H7 (cell line): ENCODE measurements around the gene LRCOL1. TPM values are rescaled to one million over a fixed set of nuclear protein-coding genes. Genes with fewer than 3 reads are reported as not detected.

ENCODE experiments used
- DNase-seq: peaks from one replicate; pipeline ENCODE4 v3.0.0; 2012
- H3K27me3 ChIP-seq: 2 replicates; pipeline ENCODE4 v1.6.0; 2011; ENCODE audit warnings: mild to moderate bottlenecking, low read length; ENCODE audit not compliant: control insufficient read depth, insufficient read depth
- H3K36me3 ChIP-seq: replicated peaks from 2 replicates; pipeline ENCODE4 v1.5.1; 2011; ENCODE audit warnings: low read length; ENCODE audit not compliant: control insufficient read depth, insufficient read depth
- H3K4me3 ChIP-seq: 2 replicates; pipeline ENCODE4 v1.5.1; 2011; ENCODE audit warnings: low read depth, mild to moderate bottlenecking, control low read depth, low read length, moderate library complexity; ENCODE audit not compliant: insufficient read depth
- total RNA-seq: library from RNA; depleted of rRNA; stranded (reverse); fragments of >200 nt; shearing (Covaris generic); gene quantifications from 2 replicates; pipeline ENCODE4 v1.2.3, GENCODE V29; 2014; rRNA removed

Gene LRCOL1
- total RNA-seq, 1 experiment from 2014 or later: not detected

DNA sequence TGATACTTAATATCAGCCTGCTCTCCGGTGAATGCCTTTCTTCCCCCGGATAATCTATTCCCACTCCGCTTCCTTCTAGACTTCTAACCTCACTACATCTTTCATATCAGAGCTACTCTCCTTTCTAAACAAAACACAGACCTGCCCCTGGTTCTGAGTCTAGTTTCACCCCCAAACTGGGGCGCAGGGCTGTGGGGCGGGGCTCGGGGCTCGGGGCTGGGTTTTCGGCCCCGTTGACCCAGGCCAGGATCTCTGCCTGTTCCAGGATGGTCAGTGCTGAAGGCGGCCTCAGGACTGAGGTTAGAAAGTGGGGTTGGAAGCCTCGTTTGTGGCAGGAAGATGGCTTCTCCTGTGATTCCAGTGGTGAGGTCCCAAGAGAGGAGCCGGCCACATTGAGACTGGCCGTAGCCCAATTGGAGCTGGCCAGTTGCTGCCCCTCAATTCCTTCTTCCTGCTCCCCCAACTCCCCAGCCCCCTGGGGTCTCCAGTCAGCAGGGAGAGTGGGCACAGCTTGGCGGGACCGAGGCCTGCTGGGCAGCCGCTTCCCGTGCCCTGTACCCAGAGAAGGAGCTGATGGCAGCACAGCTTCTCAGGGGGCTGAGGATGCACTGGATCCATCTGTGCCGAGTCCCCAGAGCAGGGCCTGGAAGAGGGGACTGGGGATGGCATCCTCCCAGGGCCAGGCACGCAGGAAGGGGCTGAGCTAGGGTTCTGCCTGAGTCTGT, 52.9 kb downstream of the LRCOL1 start:
- H3K4me3 ChIP-seq: no peak overlapping the region
- H3K36me3 ChIP-seq: no peaks in the 10 kb centered on the region
- peaks cover 6% of the 10 kb centered on the region for H3K27me3 ChIP-seq
- no peak for DNase-seq

DNA sequence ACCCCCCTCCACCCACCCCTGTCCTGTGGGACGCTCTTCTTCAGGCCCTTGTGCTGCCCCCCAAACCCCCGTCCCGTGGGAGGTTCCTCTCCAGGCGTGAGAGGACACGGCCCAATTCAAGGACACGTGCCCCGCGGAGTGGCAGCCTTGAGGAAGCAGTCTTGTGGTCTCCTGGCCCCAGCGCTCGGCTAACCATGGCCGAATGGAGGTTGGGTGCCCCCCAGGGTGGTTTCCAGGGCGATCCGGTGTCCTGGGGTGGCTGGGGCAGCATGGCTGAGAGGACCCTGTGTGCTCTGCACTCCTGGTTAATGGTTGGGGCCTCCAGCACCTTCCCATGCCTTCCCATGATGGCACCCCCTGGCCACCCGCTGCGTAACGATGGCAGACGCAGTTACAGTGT, 53.6 kb downstream of the LRCOL1 start:
- Histone ChIP-seq H3K36me3 (no peaks in the 10 kb centered on the region), H3K4me3 (no peak overlapping the region), H3K27me3 (peaks cover 6% of the 10 kb centered on the region)
- DNase-seq: no peak

DNA sequence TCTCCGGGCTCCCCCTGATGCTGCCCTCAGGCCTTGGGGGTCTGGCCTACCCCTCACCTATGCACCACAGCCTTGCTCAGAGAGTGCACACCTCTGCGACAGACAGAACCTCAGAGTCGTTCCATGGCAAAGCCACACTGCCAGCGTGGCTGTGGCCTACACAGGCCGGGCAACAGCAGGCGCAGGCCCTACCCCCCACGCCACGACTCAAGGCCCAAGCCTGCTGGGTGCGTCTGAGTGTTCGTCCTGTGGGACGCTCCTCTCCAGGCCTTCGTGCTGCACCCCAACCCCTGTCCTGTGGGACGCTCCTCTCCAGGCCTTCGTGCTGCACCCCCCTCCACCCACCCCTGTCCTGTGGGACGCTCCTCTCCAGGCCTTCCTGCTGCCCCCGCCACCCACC, 54.2 kb downstream of the LRCOL1 start:
- Histone ChIP-seq H3K4me3 (no peak overlapping the region), H3K27me3 (peaks cover 7% of the 10 kb centered on the region), H3K36me3 (no peaks in the 10 kb centered on the region)
- no peak for DNase-seq

DNA sequence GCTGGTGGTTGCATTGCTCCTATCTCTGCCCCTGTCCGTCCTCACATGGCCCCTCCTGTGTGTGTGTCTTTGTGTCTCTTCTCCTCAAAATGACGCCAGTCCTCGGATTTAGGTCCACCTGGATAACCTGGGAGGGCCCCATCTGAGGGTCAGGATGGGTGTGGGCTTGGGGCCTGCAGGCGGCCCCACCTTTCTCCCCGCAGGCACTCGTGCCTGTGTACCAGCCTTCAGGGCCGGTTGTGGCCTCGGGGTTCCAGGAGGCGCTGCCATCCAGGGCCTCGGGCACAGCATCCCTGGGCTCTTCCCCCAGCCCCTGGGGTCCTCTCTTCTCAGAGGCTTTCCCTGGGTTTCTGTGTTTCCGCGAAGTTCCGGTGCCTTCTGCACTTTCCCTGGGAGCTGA, 54.7 kb downstream of the LRCOL1 start:
- H3K27me3 ChIP-seq: peaks cover 9% of the 10 kb centered on the region
- H3K36me3 ChIP-seq: no peaks in the 10 kb centered on the region
- no peak overlapping the region for H3K4me3 ChIP-seq
- DNase-seq: no peak

DNA sequence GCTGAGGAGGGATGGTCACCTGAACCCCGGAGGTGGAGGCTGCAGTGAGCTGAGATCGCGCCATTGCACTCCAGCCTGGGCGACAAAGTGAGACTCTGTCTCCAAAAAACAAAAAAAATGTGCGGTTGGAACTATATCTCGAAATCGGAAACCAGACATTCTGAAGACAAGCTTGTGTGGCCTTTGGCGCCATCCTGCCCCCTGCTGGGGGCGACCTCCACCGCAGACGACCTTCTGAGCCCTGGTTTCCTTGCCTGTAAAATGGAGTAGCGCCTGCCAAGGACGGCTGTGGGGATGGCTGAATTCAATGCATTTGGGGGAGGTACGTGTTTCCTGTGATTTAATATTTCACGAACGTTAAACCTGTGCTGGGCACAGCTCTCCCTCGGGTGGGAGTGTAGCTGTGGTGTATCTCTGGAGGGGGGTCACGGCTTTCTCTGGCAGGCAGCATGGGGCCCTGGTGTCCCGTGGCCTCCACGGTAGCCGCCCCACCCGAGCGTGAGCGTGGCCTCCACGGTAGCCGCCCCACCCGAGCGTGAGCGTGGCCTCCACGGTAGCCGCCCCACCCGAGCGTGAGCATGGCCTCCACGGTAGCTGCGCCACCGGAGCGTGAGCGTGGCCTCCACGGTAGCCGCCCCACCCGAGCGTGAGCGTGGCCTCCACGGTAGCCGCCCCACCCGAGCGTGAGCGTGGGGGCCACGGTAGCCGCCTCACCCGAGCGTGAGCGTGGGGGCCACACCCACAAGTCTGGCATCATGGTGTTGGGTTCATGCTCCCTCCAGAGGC, 55.3 kb downstream of the LRCOL1 start:
- H3K27me3 ChIP-seq: peaks cover 12% of the 10 kb centered on the region
- H3K36me3 ChIP-seq: no peaks in the 10 kb centered on the region
- H3K4me3 ChIP-seq: no peak overlapping the region
- peak; percentile 87 for DNase-seq

Other genes with a start within 250 kb of the LRCOL1 start
- 17.5 and 26.6 TPM in 2 replicates for gene FBRSL1, start 120.4 kb downstream of the LRCOL1 start, total RNA-seq
- 0.15 and 0.28 TPM in 2 replicates for gene P2RX2, start 8.2 kb upstream of the LRCOL1 start, total RNA-seq
- gene POLE, start 76.8 kb upstream of the LRCOL1 start, total RNA-seq: 54.0 and 55.1 TPM in 2 replicates
- gene PXMP2, start 77.0 kb upstream of the LRCOL1 start, total RNA-seq: 18.0 and 29.9 TPM in 2 replicates
- gene PGAM5, start 100.3 kb upstream of the LRCOL1 start, total RNA-seq: 125 and 161 TPM in 2 replicates
- 41.5 and 51.4 TPM in 2 replicates for gene ANKLE2, start 151.2 kb upstream of the LRCOL1 start, total RNA-seq
- 21.3 and 34.6 TPM in 2 replicates for gene GOLGA3, start 218.3 kb upstream of the LRCOL1 start, total RNA-seq